ENCODE data around the gene MOCS1. TPM values are rescaled to one million over a fixed set of nuclear protein-coding genes. Genes with fewer than 3 reads are reported as not detected.

MOCS1 gene
- total RNA-seq, 2 experiments from 2014 or later, result 2.0 to 2.7 TPM

GRCh38 chr6:39931607-39932006 is 2.7 kb downstream of the MOCS1 start:
- H3K27me3 ChIP-seq (ENCODE audit: control insufficient read depth in 1 of 2, insufficient read depth in 2 of 2, low read length in 2 of 2), result peaks cover 0 to 5% of the 10 kb centered on the region in 2 experiments
- intact Hi-C loops (cut with DNase I, micrococcal nuclease), result no loop called here
- ChIA-PET POLR2A (no interaction called here), CTCF (no interaction called here)
- Mint-ChIP-seq H3K4me3 (no peak overlapping the region), H3K27ac (peak overlapping the region; percentile 81), H3K27me3 (no peaks in the 10 kb centered on the region), H3K4me1 (ENCODE audit: low read depth) (peaks cover 29% of the 10 kb centered on the region), H3K36me3 (ENCODE audit: low read depth) (peaks cover under 1% of the 10 kb centered on the region), H3K9me3 (no peaks in the 10 kb centered on the region)
- H3K9me3 ChIP-seq (ENCODE audit: control insufficient read depth in 1 of 2, insufficient read depth in 1 of 2, low read length in 2 of 2), result peaks cover 0 to 15% of the 10 kb centered on the region in 2 experiments
- H3K4me1 ChIP-seq (ENCODE audit: insufficient read depth, low read length), result peaks cover 7% of the 10 kb centered on the region
- H3K27ac ChIP-seq (ENCODE audit: low read depth in 1 of 2, low read length in 2 of 2), result no peak overlapping the region
- H3K36me3 ChIP-seq (ENCODE audit: insufficient read depth, low read length), result no peaks in the 10 kb centered on the region
- DNase-seq (no peak), ATAC-seq (ENCODE audit: poor library complexity) (no peak)
- no peak for TF ChIP-seq CTCF (IDR thresholded peaks at IDR 0.05)
- H3K4me3 ChIP-seq (ENCODE audit: low read length), result no peak overlapping the region

- peaks cover 35% of the 10 kb centered on the region for H3K4me1 Mint-ChIP-seq (ENCODE audit: low read depth)
- no peaks in the 10 kb centered on the region for H3K9me3 Mint-ChIP-seq
- no peaks in the 10 kb centered on the region for H3K27me3 Mint-ChIP-seq
- Histone ChIP-seq H3K27ac (ENCODE audit: low read depth in 1 of 2, low read length in 2 of 2) (no peak overlapping the region), H3K9me3 (ENCODE audit: control insufficient read depth in 1 of 2, insufficient read depth in 1 of 2, low read length in 2 of 2) (peaks cover 0 to 17% of the 10 kb centered on the region in 2 experiments), H3K36me3 (ENCODE audit: insufficient read depth, low read length) (no peaks in the 10 kb centered on the region), H3K4me3 (ENCODE audit: low read length) (no peak overlapping the region), H3K4me1 (ENCODE audit: insufficient read depth, low read length) (peaks cover 7% of the 10 kb centered on the region), H3K27me3 (ENCODE audit: control insufficient read depth in 1 of 2, insufficient read depth in 2 of 2, low read length in 2 of 2) (peaks cover 0 to 5% of the 10 kb centered on the region in 2 experiments)
- no peak overlapping the region for H3K4me3 Mint-ChIP-seq
- no peak for ATAC-seq (ENCODE audit: poor library complexity)
- ChIA-PET POLR2A (no interaction called here), CTCF (no interaction called here)
- no peak for TF ChIP-seq CTCF (IDR thresholded peaks at IDR 0.05)
- no peak for DNase-seq
- H3K27ac Mint-ChIP-seq, result no peak overlapping the region
- intact Hi-C loops (cut with DNase I, micrococcal nuclease), result no loop called here
- H3K36me3 Mint-ChIP-seq (ENCODE audit: low read depth), result peaks cover 6% of the 10 kb centered on the region
Observed at GRCh38 chr6:39930540-39930939, 3.7 kb downstream of the MOCS1 start.

DNA sequence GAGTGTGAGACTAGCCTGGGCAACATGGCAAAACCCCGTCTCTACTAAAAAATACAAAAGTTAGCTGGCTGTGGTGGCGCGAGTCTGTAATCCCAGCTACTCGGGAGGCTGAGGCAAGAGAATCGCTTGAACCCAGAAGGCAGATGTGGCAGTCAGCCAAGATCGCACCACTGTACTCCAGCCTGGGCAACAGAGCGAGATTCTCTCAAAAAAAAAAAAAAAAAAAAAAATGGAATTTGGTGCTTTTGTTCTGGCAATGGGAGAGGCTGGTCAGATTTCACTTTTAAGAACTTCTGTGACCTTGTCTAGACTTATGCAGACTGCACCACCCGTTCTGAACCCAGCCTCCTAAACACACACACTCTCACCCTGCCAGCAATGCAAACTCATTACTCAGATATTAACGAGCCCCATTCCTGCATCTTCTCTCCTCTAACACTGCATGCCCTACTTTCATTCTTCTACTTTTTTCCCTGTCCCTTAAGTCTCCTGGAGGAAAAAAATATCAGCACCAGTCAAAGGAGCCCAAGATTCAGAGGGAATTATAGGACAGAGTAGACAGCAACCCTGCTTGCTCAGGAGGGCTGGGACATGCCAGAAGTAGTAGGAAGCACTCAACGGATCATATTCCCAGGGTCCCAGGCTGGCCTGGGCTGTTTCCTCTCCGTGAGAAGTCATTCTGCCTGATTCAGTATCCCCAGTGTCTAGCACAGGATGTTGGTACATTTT is 4.4 kb downstream of the MOCS1 start:
- Mint-ChIP-seq H3K36me3 (ENCODE audit: low read depth) (peaks cover 10% of the 10 kb centered on the region), H3K27ac (no peak overlapping the region), H3K4me1 (ENCODE audit: low read depth) (peaks cover 35% of the 10 kb centered on the region), H3K9me3 (no peaks in the 10 kb centered on the region), H3K27me3 (no peaks in the 10 kb centered on the region), H3K4me3 (no peak overlapping the region)
- intact Hi-C loops (cut with DNase I, micrococcal nuclease), result no loop called here
- POLR2A ChIA-PET, result no interaction called here
- no peaks in the 10 kb centered on the region for H3K36me3 ChIP-seq (ENCODE audit: insufficient read depth, low read length)
- CTCF ChIA-PET, result no interaction called here
- H3K9me3 ChIP-seq (ENCODE audit: control insufficient read depth in 1 of 2, insufficient read depth in 1 of 2, low read length in 2 of 2), result peaks cover 0 to 22% of the 10 kb centered on the region in 2 experiments
- ATAC-seq (ENCODE audit: poor library complexity) (no peak), DNase-seq (no peak)
- TF ChIP-seq CTCF (IDR thresholded peaks at IDR 0.05), result no peak
- H3K27ac ChIP-seq (ENCODE audit: low read depth in 1 of 2, low read length in 2 of 2), result no peak overlapping the region
- H3K27me3 ChIP-seq (ENCODE audit: control insufficient read depth in 1 of 2, insufficient read depth in 2 of 2, low read length in 2 of 2), result no peaks in the 10 kb centered on the region
- no peak overlapping the region for H3K4me3 ChIP-seq (ENCODE audit: low read length)
- H3K4me1 ChIP-seq (ENCODE audit: insufficient read depth, low read length), result peaks cover 7% of the 10 kb centered on the region

Data from CD4-positive, alpha-beta T cell (primary cell).